Hematopoietic multipotent progenitor cell treated with erythropoietin and hydrocortisone succinate and interleukin-3 and kit ligand, for 15 days (in vitro differentiated cells): ENCODE measurements around the gene FAM120A.

Experiments
- DNase-seq: peaks from one replicate; pipeline ENCODE4 v3.0.0-alpha.2; 2015; ENCODE audit warnings: low spot score

FAM120A gene

DNA sequence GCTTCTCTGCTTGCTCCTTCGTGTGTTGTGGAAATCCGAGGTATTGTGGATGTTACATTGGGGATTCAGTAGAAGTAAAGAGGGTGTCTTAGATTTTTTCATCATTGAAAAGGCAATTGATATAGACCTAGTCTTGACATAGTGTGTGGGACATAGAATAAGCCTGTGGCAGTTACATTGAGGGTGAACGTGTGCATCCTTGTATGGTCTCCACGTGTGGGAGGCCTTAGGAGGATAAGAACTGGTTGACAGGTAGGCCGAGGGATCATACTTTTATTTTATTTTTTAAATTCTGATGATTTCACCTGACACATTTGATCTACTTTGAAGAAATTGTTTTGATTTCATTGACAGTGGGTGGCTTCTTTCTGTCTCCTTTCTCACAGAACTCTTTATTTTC, 18.9 kb downstream of the FAM120A start:
- no peak for DNase-seq

DNA sequence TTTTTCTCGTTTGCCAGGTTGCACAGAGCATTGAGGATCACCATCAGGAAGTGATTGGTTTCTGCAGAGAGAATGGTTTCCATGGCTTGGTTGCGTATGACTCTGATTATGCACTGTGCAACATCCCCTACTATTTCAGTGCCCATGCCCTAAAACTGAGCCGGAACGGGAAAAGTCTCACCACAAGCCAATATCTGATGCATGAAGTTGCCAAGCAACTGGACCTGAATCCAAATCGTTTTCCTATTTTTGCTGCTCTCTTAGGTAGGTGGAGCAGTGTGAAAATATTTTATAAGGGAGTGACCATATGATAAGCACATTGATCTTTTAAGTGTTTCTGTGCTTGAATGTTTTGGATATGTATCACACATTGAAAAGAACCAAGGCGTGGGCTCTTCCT, 19.6 kb downstream of the FAM120A start:
- DNase-seq: no peak

DNA sequence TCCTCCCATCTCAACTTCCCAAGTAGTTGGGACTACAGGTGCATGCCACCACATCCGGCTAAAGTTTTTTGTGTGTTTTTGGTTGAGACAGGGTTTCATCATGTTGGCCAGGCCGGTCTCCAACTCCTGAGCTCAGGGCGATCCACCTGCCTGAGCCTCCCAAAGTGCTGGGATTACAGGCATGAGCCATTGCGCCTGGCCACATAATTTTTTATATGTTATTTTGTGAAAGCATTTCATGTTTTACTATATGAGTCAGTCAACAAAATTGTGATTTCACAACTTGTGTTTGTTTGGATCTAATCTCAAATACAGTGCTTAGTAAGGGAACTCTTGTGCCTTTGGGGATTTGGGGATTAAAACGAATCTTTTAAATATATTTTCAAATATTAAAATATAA, 21.9 kb downstream of the FAM120A start:
- DNase-seq: no peak

GRCh38 chr9:93475108-93475507, 23.6 kb downstream of the FAM120A start:
- no peak for DNase-seq

GRCh38 chr9:93475856-93476255, 24.4 kb downstream of the FAM120A start:
- no peak for DNase-seq

GRCh38 chr9:93476924-93477323, 25.4 kb downstream of the FAM120A start:
- DNase-seq: no peak

- DNase-seq: no peak
Observed at GRCh38 chr9:93477397-93477796, 25.9 kb downstream of the FAM120A start.

DNA sequence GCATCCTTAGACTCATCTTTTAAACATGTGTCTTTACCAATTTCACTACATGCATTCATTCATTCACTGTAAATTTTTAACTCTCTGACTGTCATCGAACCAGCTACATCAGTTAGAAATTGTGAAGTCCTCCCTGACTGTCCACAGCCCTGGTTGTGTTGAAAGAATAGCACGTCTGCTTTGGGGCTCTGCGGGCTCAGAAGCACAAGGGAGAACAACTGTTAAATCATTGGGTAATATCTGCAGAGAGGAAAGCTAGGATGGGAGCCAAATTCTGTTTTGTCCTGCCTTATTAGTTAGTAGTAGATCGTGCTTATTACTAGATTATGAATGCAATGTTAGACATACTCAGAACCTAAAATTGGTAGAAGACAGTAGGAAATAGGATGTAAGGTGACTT, 28.2 kb downstream of the FAM120A start:
- DNase-seq: no peak

DNA sequence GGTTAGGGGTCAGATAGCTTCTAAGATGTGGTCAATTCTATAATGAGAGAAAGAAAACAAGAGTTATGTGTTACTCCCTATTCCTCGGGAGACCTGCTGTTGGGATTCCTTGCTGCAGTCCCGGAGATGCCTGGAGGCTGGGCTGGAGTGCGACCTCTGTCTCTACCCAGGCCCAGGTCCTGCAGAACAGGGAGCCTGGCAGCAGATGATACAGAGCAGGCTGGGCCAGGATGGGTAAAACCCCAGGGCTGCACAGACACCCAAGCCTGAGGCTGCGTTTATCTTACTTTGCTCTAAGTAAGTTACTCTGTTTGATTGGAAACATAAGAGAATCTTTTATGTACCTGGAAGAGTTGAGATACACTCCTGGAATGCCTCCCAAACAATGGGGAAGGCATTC, 28.8 kb downstream of the FAM120A start:
- DNase-seq: no peak

DNA sequence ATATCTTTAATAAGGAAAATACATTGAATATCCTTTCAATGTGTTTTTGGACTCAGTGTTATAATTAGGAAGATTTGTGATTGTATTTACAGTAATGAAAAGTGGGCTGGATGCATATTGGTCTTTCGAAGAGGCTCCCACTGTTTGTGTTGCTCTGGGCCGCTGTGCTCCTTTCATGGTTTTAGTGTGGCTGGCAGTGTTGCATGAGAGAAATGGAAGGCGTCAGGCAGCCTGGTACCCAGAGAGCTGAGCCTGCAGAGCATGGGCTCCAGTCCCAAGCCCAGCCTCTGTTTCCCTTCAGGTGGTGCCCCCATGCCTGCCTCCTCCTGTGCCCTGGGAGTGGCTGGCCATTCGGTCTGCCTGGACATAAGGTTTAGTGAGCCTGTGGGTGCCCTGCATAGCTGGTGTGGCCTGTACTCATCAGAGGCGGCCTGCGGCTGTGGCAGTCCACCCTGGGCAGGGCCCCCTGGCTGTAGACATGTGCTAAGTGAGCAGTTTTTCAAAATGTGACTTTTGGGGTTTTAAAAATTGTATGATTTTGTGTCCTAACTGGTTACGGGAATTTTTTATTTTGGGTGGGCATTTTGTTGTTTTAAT, 29.3 kb downstream of the FAM120A start:
- no peak for DNase-seq

DNA sequence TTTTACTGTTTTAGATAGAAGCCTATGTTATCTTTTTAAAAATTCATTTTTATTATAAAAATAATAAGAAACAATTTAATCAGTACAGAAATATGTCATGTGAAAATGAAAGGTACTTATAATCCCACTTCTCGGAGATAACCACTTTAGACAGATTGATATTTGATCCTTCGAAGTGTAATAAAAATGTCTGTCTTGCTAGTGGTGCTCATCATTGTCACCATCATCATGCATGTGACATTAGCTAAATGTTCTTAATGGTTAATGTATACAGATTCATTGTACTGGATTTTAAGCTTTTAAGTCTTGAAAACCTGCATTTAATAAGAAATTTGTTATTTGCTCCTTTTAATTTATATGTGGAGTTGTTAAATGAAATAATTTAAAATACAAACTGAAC, 32.0 kb downstream of the FAM120A start:
- no peak for DNase-seq

- peak; percentile 32 for DNase-seq
Observed at GRCh38 chr9:93486268-93486667, 34.8 kb downstream of the FAM120A start.

GRCh38 chr9:93488244-93488643, 36.8 kb downstream of the FAM120A start:
- no peak for DNase-seq

- DNase-seq: no peak
Observed at GRCh38 chr9:93491593-93492232, 40.2 kb downstream of the FAM120A start.

DNA sequence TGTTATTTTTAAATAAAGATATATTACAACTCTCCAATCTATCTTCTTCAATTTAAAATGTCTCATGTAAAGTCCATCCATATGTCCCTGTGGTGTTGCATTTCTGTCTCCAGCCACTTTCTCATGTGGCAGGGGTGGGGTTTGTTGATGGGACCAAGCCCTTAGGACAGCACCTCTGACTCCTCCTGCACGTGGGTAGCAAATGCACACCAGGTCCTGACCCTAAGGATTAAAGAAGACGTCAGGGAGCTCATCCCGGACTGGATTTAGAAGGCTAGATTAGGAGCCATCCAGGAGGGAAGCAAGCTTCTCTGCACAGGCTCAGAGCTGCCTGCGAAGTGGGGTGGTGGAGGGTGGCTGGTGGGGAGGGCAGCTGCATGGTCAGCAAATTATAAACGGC, 40.8 kb downstream of the FAM120A start:
- DNase-seq: no peak

- DNase-seq: no peak
Observed at GRCh38 chr9:93493949-93494348, 42.5 kb downstream of the FAM120A start.

- DNase-seq: no peak
Observed at GRCh38 chr9:93496285-93496684, 44.8 kb downstream of the FAM120A start.

- DNase-seq: no peak
Observed at GRCh38 chr9:93500571-93501298, 49.2 kb downstream of the FAM120A start.

- DNase-seq: peak; percentile 60
Observed at GRCh38 chr9:93501406-93501805, 49.9 kb downstream of the FAM120A start.

- no peak for DNase-seq
Observed at GRCh38 chr9:93503381-93503780, 51.9 kb downstream of the FAM120A start.

GRCh38 chr9:93505541-93506132, 54.2 kb downstream of the FAM120A start:
- DNase-seq: no peak

- no peak for DNase-seq
Observed at GRCh38 chr9:93507768-93508167, 56.3 kb downstream of the FAM120A start.

DNA sequence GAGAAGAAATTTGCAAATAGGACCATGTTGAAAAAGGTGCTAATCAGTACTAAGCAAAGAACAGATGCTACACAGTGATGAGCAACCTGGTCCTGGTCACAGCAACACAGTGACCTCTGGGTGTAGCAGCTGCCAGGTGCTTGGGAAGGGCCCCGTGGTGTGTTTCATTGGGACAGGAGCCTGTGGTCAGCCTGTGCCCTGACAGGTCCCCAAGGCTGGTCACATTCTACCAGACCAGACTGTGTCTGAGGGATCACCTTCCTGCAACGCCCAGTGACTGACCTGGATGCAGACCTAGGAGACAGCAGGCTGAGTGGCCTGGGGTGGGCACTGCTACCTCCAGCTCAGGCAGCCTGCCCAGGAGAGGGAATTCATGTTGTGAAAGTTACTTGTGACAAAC, 56.7 kb downstream of the FAM120A start:
- DNase-seq: no peak
